GM12873 (cell line): ENCODE measurements around the gene ZNF662.

ENCODE experiments used
- CTCF ChIP-seq: IDR thresholded peaks from 2 replicates; pipeline ENCODE4 v1.5.1; 2012; ENCODE audit warnings: low read depth, mild to moderate bottlenecking, moderate library complexity, low read length, control low read depth; ENCODE audit not compliant: insufficient read depth; ENCODE audit errors: missing control alignments

The ZNF662 gene

GRCh38 chr3:42964266-42964665, 58.3 kb downstream of the ZNF662 start:
- no peak for TF ChIP-seq CTCF
